A673 (cell line): ENCODE results near the gene TMEM178A. TPM values are rescaled to one million over a fixed set of nuclear protein-coding genes. Genes with fewer than 3 reads are reported as not detected.

ENCODE experiments used
- BruUV-seq: library from RNA; stranded (reverse); fragments of 400-500 nt; replicated peaks from 2 replicates; lab custom pipeline; 2021; lab: Mats Ljungman, UMichigan
- CTCF ChIA-PET: fragments of 300-600 bp; sonication (Branson Sonifier 250); formaldehyde crosslinking; loops from one replicate; lab custom pipeline; 2022; ENCODE audit warnings: antibody characterized with exemption; lab: Charles Lee
- POLR2A ChIA-PET: fragments of 300-600 bp; sonication (Branson Sonifier 250); formaldehyde crosslinking; loops from one replicate; lab custom pipeline; 2022; ENCODE audit warnings: antibody characterized with exemption; ENCODE audit not compliant: low non-redundant PET; lab: Charles Lee
- DNase-seq: peaks from one replicate; pipeline ENCODE4 v3.0.0-alpha.2; 2015; ENCODE audit warnings: low spot score
- H3K27ac ChIP-seq: fragments of 200-600 bp; sonication (generic); 2 replicates; pipeline ENCODE4 v1.5.1; 2016; ENCODE audit warnings: mixed run types, low read depth, mild to moderate bottlenecking, mixed read lengths, antibody characterized with exemption, low read length; ENCODE audit not compliant: poor library complexity, severe bottlenecking
- H3K27me3 ChIP-seq: fragments of 200-600 bp; sonication (generic); replicated peaks from 2 replicates; pipeline ENCODE4 v1.6.1; 2017; ENCODE audit warnings: mixed run types, low read depth, mild to moderate bottlenecking, mixed read lengths, antibody characterized with exemption, low read length; ENCODE audit not compliant: insufficient read depth, poor library complexity
- H3K36me3 ChIP-seq: fragments of 200-600 bp; sonication (generic); 2 replicates; pipeline ENCODE4 v1.6.1; 2016; ENCODE audit warnings: mixed run types, mild to moderate bottlenecking, mixed read lengths, antibody characterized with exemption, low read length; ENCODE audit not compliant: insufficient read depth, poor library complexity, severe bottlenecking
- H3K4me1 ChIP-seq: fragments of 200-600 bp; sonication (generic); 2 replicates; pipeline ENCODE4 v1.6.1; 2017; ENCODE audit warnings: mixed run types, mild to moderate bottlenecking, mixed read lengths, antibody characterized with exemption, low read length; ENCODE audit not compliant: insufficient read depth, poor library complexity, severe bottlenecking
- H3K4me3 ChIP-seq: fragments of 200-600 bp; sonication (generic); 2 replicates; pipeline ENCODE4 v1.5.1; 2016; ENCODE audit warnings: low read depth, mixed run types, mild to moderate bottlenecking, mixed read lengths, low read length; ENCODE audit not compliant: poor library complexity, severe bottlenecking
- H3K9me3 ChIP-seq: fragments of 200-600 bp; sonication (generic); 2 replicates; pipeline ENCODE4 v1.6.1; 2016; ENCODE audit warnings: mixed run types, low read depth, mild to moderate bottlenecking, mixed read lengths, antibody characterized with exemption, low read length; ENCODE audit not compliant: poor library complexity, severe bottlenecking
- EZH2 ChIP-seq: fragments of 200-600 bp; sonication (generic); IDR thresholded peaks from 2 replicates; pipeline ENCODE4 v1.6.1; 2017; ENCODE audit warnings: borderline replicate concordance, low read depth, mild to moderate bottlenecking, mixed read lengths, antibody characterized with exemption, low read length; ENCODE audit not compliant: poor library complexity, severe bottlenecking
- intact Hi-C: fragments of 100-400 bp; cut with micrococcal nuclease; formaldehyde crosslinking; loops from one replicate; pipeline ENCODE4 v1.10.0; 2022; ENCODE audit not compliant: unreplicated experiment
- total RNA-seq: library from RNA; stranded (reverse); gene quantifications from 2 replicates; pipeline ENCODE4 v1.2.3, GENCODE V29; 2021
- TF ChIP-seq, protein P1 (sequence below): fragments of 300-800, 200-600 bp; sonication (generic); conservative IDR thresholded peaks from 2 replicates; pipeline ENCODE4 v1.5.1; 2017; ENCODE audit warnings: low read depth, mild to moderate bottlenecking, antibody characterized with exemption, low read length, moderate library complexity, mixed read lengths

Gene TMEM178A
- total RNA-seq, 1 experiment from 2014 or later: 0.21 TPM

DNA sequence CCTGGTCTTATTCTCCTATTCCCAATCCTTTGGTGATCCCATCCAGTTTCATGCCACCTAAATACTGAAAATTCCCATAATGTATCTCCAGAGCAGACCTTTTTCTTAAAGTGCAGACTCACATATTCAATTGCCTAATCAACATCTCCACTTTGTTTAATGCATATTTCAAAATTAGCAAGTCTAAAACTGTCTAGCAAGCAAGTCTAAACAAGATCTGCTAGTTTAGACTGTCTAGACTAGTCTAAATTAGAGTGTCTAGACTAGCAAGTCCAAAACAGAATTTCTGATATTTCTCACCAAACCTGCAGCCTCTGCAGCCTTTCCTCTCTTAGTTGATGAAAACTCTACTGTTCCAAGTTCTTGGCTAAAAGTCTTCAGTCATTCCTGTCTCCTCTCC lies 68.7 kb downstream of the TMEM178A start:
- ChIA-PET POLR2A (no interaction called here), CTCF (no interaction called here)
- Histone ChIP-seq H3K4me3 (no peak overlapping the region), H3K27me3 (no peaks in the 10 kb centered on the region), H3K36me3 (peaks cover 17% of the 10 kb centered on the region), H3K9me3 (no peaks in the 10 kb centered on the region), H3K4me1 (peaks cover 47% of the 10 kb centered on the region), H3K27ac (no peak overlapping the region)
- no peak for DNase-seq
- intact Hi-C loops: loop anchor here (5.0 to 10.0 kb wide), 3 partner anchors 357 to 787 kb away; no protein-coding TSS in a partner anchor
- TF ChIP-seq EZH2: no peak
- TF ChIP-seq, protein P1, sequence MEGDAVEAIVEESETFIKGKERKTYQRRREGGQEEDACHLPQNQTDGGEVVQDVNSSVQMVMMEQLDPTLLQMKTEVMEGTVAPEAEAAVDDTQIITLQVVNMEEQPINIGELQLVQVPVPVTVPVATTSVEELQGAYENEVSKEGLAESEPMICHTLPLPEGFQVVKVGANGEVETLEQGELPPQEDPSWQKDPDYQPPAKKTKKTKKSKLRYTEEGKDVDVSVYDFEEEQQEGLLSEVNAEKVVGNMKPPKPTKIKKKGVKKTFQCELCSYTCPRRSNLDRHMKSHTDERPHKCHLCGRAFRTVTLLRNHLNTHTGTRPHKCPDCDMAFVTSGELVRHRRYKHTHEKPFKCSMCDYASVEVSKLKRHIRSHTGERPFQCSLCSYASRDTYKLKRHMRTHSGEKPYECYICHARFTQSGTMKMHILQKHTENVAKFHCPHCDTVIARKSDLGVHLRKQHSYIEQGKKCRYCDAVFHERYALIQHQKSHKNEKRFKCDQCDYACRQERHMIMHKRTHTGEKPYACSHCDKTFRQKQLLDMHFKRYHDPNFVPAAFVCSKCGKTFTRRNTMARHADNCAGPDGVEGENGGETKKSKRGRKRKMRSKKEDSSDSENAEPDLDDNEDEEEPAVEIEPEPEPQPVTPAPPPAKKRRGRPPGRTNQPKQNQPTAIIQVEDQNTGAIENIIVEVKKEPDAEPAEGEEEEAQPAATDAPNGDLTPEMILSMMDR: no peak
- no TSS peak for BruUV-seq

DNA sequence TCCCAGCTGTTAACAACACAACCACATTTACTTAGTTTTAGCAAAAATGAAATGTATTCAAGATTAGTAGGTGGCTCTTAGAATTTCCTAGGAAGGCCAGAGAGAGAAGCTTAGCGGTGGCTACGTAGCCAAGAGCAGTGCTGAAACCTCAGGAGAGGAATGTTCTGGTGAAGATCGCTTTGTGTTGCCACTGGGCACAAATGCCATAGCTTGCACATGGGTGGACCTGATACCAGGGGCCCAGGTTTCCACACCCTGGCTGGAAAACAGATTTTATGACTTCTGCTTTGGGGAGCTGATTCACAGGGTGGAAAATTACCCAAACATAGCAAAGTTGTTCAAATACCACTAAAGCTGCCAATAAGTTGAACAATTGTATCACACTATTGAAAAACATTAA lies 69.9 kb downstream of the TMEM178A start:
- no peaks in the 10 kb centered on the region for H3K9me3 ChIP-seq
- TF ChIP-seq, protein P1: no peak
- TF ChIP-seq EZH2: no peak
- intact Hi-C loops: loop anchor here (10.0 kb wide), 1 partner anchor 681 kb away; no protein-coding TSS in a partner anchor
- DNase-seq: no peak
- H3K27me3 ChIP-seq: no peaks in the 10 kb centered on the region
- H3K4me1 ChIP-seq: peaks cover 47% of the 10 kb centered on the region
- ChIA-PET CTCF (no interaction called here), POLR2A (no interaction called here)
- no peak overlapping the region for H3K27ac ChIP-seq
- no peak overlapping the region for H3K4me3 ChIP-seq
- H3K36me3 ChIP-seq: peaks cover 18% of the 10 kb centered on the region
- no TSS peak for BruUV-seq

DNA sequence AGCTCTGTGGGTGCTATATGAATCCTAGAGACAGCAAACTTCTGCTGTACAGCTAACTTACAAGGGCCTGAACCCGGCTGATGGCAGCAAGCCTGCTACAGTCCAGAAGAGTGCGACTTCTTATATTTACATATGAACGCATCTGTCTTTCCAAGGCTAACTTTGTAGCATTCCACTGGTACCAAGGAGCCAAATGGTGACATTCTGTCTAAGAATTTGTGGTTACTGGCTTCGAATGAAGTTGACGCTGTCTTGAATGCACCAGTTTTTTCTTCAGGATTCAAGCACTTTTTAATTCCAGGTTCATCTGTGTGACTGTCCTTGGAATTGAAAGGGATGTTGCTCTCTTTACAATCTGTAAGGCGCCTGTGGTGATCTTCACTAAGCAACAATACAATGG lies 70.9 kb downstream of the TMEM178A start:
- ChIA-PET POLR2A (no interaction called here), CTCF (no interaction called here)
- Histone ChIP-seq H3K36me3 (peaks cover 18% of the 10 kb centered on the region), H3K27me3 (no peaks in the 10 kb centered on the region), H3K4me3 (no peak overlapping the region), H3K9me3 (no peaks in the 10 kb centered on the region), H3K27ac (no peak overlapping the region), H3K4me1 (peaks cover 47% of the 10 kb centered on the region)
- no peak for TF ChIP-seq EZH2
- TF ChIP-seq, protein P1: no peak
- no TSS peak for BruUV-seq
- DNase-seq: no peak
- intact Hi-C loops: loop anchor here (10.0 kb wide), 1 partner anchor 682 kb away; no protein-coding TSS in a partner anchor
